Endothelial cell of umbilical vein (primary cell): ENCODE data around the gene TARS2. TPM values are rescaled to one million over a fixed set of nuclear protein-coding genes. Genes with fewer than 3 reads are reported as not detected.

Experiments
- Bru-seq: library from RNA; stranded (reverse); fragments of 400-500 nt; gene quantifications from one replicate; lab custom pipeline; 2021; lab: Mats Ljungman, UMichigan
- BruChase-seq, 2 experiments: library from RNA; stranded (reverse); fragments of 400-500 nt; gene quantifications; one replicate each; lab custom pipeline; 2021; lab: Mats Ljungman, UMichigan
- BruUV-seq: library from RNA; stranded (reverse); fragments of 400-500 nt; replicated peaks from 2 replicates; lab custom pipeline; 2021; lab: Mats Ljungman, UMichigan
- CTCF ChIA-PET: fragments of 300-600, 350-600 bp; sonication (Branson Sonifier 250); formaldehyde crosslinking; loops from one replicate; lab custom pipeline; 2021; ENCODE audit warnings: antibody characterized with exemption, inconsistent platforms; lab: Charles Lee
- POLR2A ChIA-PET: fragments of 300-600, 350-600 bp; sonication (Branson Sonifier 250); formaldehyde crosslinking; loops from one replicate; lab custom pipeline; 2021; ENCODE audit warnings: antibody characterized with exemption, inconsistent platforms; lab: Charles Lee
- DNase-seq: peaks from one replicate; pipeline ENCODE4 v3.0.0-alpha.2; 2011; ENCODE audit warnings: low read depth, low spot score
- FAIRE-seq: peaks from 2 replicates; lab custom pipeline; 2011; peaks lifted over from hg19 to GRCh38; lab: Jason Lieb, UNC
- H2AFZ ChIP-seq: 2 replicates; pipeline ENCODE4 v1.6.0; 2012; ENCODE audit warnings: low read depth, low read length, control low read depth, inconsistent platforms
- H3K27ac ChIP-seq: 2 replicates; pipeline ENCODE4 v1.5.1; 2011; ENCODE audit warnings: low read depth, mild to moderate bottlenecking, control low read depth, low read length, moderate library complexity; ENCODE audit not compliant: insufficient read depth
- H3K27me3 ChIP-seq, 2 experiments: 2 replicates each; pipeline versions ENCODE4 v1.6.0 to v1.6.1; 2011; ENCODE audit warnings: low read length in 2 of 2, mixed read lengths in 1 of 2; ENCODE audit not compliant: control insufficient read depth in 2 of 2, insufficient read depth in 2 of 2
- H3K36me3 ChIP-seq, 2 experiments: 2 replicates in 1 of 2; 3 replicates in 1 of 2; pipeline ENCODE4 v1.5.1; 2011; ENCODE audit warnings: low read length in 2 of 2, mild to moderate bottlenecking in 1 of 2, moderate library complexity in 1 of 2; ENCODE audit not compliant: control insufficient read depth in 2 of 2, insufficient read depth in 2 of 2; ENCODE audit errors: extremely low read depth in 1 of 2
- H3K4me1 ChIP-seq: 3 replicates; pipeline ENCODE4 v1.5.1; 2011; ENCODE audit warnings: mild to moderate bottlenecking, low read length; ENCODE audit not compliant: control insufficient read depth, insufficient read depth; ENCODE audit errors: extremely low read depth
- H3K4me2 ChIP-seq: 2 replicates; pipeline ENCODE4 v1.6.1; 2011; ENCODE audit warnings: low read length, control low read depth, mixed read lengths; ENCODE audit not compliant: insufficient read depth
- H3K4me3 ChIP-seq, 3 experiments: fragments of 200-600 bp in 1 of 3; sonication (generic), shearing (Covaris generic) in 1 of 3; replicated peaks in 1 of 3; 2 replicates each; pipeline ENCODE4 v1.5.1; 2011 to 2016; ENCODE audit warnings: control low read depth in 3 of 3, low read length in 3 of 3, mild to moderate bottlenecking in 2 of 3, inconsistent platforms in 1 of 3, low read depth in 1 of 3, moderate library complexity in 1 of 3; ENCODE audit not compliant: insufficient read depth in 1 of 3
- H3K79me2 ChIP-seq: 2 replicates; pipeline ENCODE4 v1.6.0; 2012; ENCODE audit warnings: low read length, inconsistent platforms; ENCODE audit not compliant: control insufficient read depth, insufficient read depth
- H3K9ac ChIP-seq: replicated peaks from 2 replicates; pipeline ENCODE3; 2011; ENCODE audit warnings: low read length, control low read depth; ENCODE audit not compliant: insufficient read depth; ENCODE audit errors: extremely low read depth
- H3K9me1 ChIP-seq: replicated peaks from 3 replicates; pipeline ENCODE4 v1.6.0; 2011; ENCODE audit warnings: mild to moderate bottlenecking, low read length; ENCODE audit not compliant: control insufficient read depth, insufficient read depth; ENCODE audit errors: extremely low read depth
- H3K9me3 ChIP-seq: replicated peaks from 2 replicates; pipeline ENCODE4 v1.5.1; 2012; ENCODE audit warnings: low read length, inconsistent platforms; ENCODE audit not compliant: control insufficient read depth, insufficient read depth
- H4K20me1 ChIP-seq: replicated peaks from 2 replicates; pipeline ENCODE3; 2011; ENCODE audit warnings: mild to moderate bottlenecking, low read length; ENCODE audit not compliant: control insufficient read depth, insufficient read depth; ENCODE audit errors: extremely low read depth
- POLR2A ChIP-seq: IDR thresholded peaks from 2 replicates; pipeline ENCODE4 v1.6.1; 2012; ENCODE audit warnings: low read depth, mild to moderate bottlenecking, control low read depth, low read length
- POLR2AphosphoS5 ChIP-seq: IDR thresholded peaks from 2 replicates; pipeline ENCODE4 v1.6.1; 2012; ENCODE audit warnings: low read depth, mild to moderate bottlenecking, control low read depth, low read length, moderate library complexity; ENCODE audit not compliant: insufficient read depth
- dilution Hi-C: fragments of 300-500 bp; cut with MboI; formaldehyde crosslinking; loops from one replicate; pipeline ENCODE4 v1.15.0; 2019; ENCODE audit warnings: low sequenced_read_pairs; ENCODE audit not compliant: extremely low pct_ligation_motif_present
- intact Hi-C: fragments of 100-400 bp; cut with micrococcal nuclease; formaldehyde crosslinking; loops from one replicate; pipeline ENCODE4 v1.10.0; 2022
- long read RNA-seq: library from polyadenylated mRNA; stranded (forward); transcript quantifications from one replicate; pipeline ENCODE4 v2.0.0, GENCODE V29; 2021
- polyA minus RNA-seq, 3 experiments: library from RNA; depleted of rRNA, polyadenylated mRNA; stranded (reverse); fragments of >200 nt; gene quantifications; 1 replicate in 1 of 3; 2 replicates in 2 of 3; pipeline ENCODE4 v1.2.3, GENCODE V29; 2011
- polyA plus RNA-seq, 4 experiments: library from polyadenylated mRNA; depleted of rRNA in 3 of 4; stranded (reverse) in 3 of 4; unstranded in 1 of 4; fragments of >200 nt; gene quantifications; 2 replicates each; pipeline versions ENCODE4 v1.2.1 to v1.2.3, GENCODE V29; 2011 to 2012; ENCODE audit warnings: missing spikeins in 1 of 4
- total RNA-seq: library from RNA; stranded (reverse); gene quantifications from 2 replicates; pipeline ENCODE4 v1.2.3, GENCODE V29; 2021
- TF ChIP-seq, protein P1 (sequence below): IDR thresholded peaks from 2 replicates; pipeline ENCODE4 v1.6.1; 2011; ENCODE audit not compliant: insufficient read depth, insufficient read length
- TF ChIP-seq, protein P2 (sequence below), 2 donors: IDR thresholded peaks; 1 replicate in 1 of 2; 2 replicates in 1 of 2; pipeline ENCODE4 v1.5.1; 2011; ENCODE audit warnings: low read length in 2 of 2, mild to moderate bottlenecking in 2 of 2, moderate library complexity in 2 of 2, control low read depth in 1 of 2, inconsistent platforms in 1 of 2, low read depth in 1 of 2; ENCODE audit not compliant: insufficient read depth in 1 of 2; ENCODE audit errors: extremely low read depth in 1 of 2

Gene TARS2, protein sequence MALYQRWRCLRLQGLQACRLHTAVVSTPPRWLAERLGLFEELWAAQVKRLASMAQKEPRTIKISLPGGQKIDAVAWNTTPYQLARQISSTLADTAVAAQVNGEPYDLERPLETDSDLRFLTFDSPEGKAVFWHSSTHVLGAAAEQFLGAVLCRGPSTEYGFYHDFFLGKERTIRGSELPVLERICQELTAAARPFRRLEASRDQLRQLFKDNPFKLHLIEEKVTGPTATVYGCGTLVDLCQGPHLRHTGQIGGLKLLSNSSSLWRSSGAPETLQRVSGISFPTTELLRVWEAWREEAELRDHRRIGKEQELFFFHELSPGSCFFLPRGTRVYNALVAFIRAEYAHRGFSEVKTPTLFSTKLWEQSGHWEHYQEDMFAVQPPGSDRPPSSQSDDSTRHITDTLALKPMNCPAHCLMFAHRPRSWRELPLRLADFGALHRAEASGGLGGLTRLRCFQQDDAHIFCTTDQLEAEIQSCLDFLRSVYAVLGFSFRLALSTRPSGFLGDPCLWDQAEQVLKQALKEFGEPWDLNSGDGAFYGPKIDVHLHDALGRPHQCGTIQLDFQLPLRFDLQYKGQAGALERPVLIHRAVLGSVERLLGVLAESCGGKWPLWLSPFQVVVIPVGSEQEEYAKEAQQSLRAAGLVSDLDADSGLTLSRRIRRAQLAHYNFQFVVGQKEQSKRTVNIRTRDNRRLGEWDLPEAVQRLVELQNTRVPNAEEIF
- 20.6 and 21.5 TPM in 2 replicates for total RNA-seq
- polyA plus RNA-seq, result 17.9 and 22.0 TPM in 2 replicates
- 15.3 and 15.9 TPM in 2 replicates for polyA plus RNA-seq (2011; cell fraction: cytosol; rRNA removed)
- 19.4 and 37.8 TPM in 2 replicates for polyA plus RNA-seq (2011; cell fraction: nucleus; rRNA removed)
- 12.3 and 12.6 TPM in 2 replicates for polyA plus RNA-seq (2012)
- 15.5 and 16.0 TPM in 2 replicates for polyA minus RNA-seq
- 20.0 TPM for polyA minus RNA-seq (2011; cell fraction: cytosol; rRNA and poly(A)+ RNA removed)
- 8.5 and 14.7 TPM in 2 replicates for polyA minus RNA-seq (2011; cell fraction: nucleus; rRNA and poly(A)+ RNA removed)
- percentile 55 among the genes with signal in this experiment for Bru-seq, nascent RNA
- BruChase-seq, experiment 1, labeled RNA remaining after a 6-hour chase, result percentile 66 among the genes with signal in this experiment
- percentile 50 among the genes with signal in this experiment for BruChase-seq, experiment 2, labeled RNA remaining after a 2-hour chase
- long read RNA-seq, transcript TARS2-204 (18 exons, 2,729 nt), result major isoform, 35 of 74 reads
- long read RNA-seq, transcript TARS2-214 (16 exons, 2,162 nt), result minor isoform, 13 of 74 reads
- long read RNA-seq, partial matches to known transcripts, result 2 of 74 reads
- long read RNA-seq, other reads (novel, unspliced or antisense), result 24 of 74 reads

DNA sequence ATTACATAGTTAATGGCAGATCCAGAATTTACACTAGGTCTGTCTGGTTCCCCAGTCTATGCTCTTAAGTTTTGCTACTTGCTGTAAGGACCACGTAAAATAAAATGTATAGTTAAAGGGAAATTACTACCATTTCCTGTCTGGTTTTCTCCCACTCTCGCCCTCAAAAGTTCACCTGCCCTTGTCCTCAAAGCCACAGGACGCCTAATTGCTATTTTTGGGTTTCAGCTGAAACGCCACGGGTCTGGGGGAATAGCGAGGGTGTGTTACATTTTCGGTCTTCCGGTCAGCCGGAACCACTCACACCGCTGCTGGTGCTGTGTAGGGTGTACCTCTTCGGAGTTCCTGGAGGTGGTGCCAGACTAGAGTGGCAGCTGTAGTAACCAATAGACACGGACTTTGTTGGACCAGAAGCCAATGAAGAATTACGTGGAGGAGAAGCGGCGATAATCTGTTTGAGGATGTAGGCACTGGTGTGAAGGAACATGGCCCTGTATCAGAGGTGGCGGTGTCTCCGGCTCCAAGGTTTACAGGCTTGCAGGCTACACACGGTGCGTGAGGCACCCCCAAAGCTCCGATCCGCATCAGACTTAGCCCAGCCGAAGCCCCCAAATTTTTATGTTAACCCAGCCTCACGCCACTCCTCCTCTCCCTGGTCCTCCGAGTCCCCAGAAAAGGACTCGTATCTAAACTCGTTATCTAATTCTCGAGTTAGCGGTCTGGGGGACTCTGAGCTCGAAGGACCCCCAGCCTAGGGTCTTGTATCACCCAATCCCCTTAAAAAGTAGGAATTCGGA is at the start of gene TARS2:
TARS2 (plus strand) TSS at position 454 of the 797 bp plus-strand sequence; CDS start at position 486, 32 bp downstream.
- H2AFZ ChIP-seq, result peak within 1 kb of the TSS; percentile 94
- H3K4me3 ChIP-seq, result peak within 1 kb of the TSS; percentile 53 to 81 (median 65)
- TF ChIP-seq POLR2A, result peak; percentile 84
- TF ChIP-seq, protein P1, sequence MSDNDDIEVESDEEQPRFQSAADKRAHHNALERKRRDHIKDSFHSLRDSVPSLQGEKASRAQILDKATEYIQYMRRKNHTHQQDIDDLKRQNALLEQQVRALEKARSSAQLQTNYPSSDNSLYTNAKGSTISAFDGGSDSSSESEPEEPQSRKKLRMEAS, result no peak
- peak; percentile 78 for TF ChIP-seq POLR2AphosphoS5
- TF ChIP-seq, protein P2, sequence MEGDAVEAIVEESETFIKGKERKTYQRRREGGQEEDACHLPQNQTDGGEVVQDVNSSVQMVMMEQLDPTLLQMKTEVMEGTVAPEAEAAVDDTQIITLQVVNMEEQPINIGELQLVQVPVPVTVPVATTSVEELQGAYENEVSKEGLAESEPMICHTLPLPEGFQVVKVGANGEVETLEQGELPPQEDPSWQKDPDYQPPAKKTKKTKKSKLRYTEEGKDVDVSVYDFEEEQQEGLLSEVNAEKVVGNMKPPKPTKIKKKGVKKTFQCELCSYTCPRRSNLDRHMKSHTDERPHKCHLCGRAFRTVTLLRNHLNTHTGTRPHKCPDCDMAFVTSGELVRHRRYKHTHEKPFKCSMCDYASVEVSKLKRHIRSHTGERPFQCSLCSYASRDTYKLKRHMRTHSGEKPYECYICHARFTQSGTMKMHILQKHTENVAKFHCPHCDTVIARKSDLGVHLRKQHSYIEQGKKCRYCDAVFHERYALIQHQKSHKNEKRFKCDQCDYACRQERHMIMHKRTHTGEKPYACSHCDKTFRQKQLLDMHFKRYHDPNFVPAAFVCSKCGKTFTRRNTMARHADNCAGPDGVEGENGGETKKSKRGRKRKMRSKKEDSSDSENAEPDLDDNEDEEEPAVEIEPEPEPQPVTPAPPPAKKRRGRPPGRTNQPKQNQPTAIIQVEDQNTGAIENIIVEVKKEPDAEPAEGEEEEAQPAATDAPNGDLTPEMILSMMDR (IDR thresholded peaks at IDR 0.05; ENCODE audit: extremely low read depth in 1 of 2, insufficient read depth in 1 of 2, low read depth in 1 of 2, low read length in 2 of 2), result no peak
- intact Hi-C loops, result loop anchor here (1.0 to 2.0 kb wide), 4 partner anchors 21 to 72 kb away; partner anchors contain the start of genes ECM1 and FALEC
- H3K79me2 ChIP-seq, result no peaks in the 10 kb centered on the region
- H3K9ac ChIP-seq, result peak within 1 kb of the TSS; percentile 75
- no peaks in the 10 kb centered on the region for H3K27me3 ChIP-seq
- DNase-seq (peak; percentile 99), FAIRE-seq (peak; percentile 97)
- peak within 1 kb of the TSS; percentile 63 for H3K27ac ChIP-seq
- no peaks in the 10 kb centered on the region for H3K9me1 ChIP-seq
- peak within 1 kb of the TSS; percentile 87 for H3K4me2 ChIP-seq
- no peaks in the 10 kb centered on the region for H3K9me3 ChIP-seq
- H3K4me1 ChIP-seq, result peaks cover 7% of the 10 kb centered on the region
- POLR2A ChIA-PET, result interaction anchor here (0.6 kb wide), 1 partner anchor 183 kb away, joined by 8 read pairs; no protein-coding TSS in a partner anchor
- H3K36me3 ChIP-seq, result peaks cover 3 to 7% of the 10 kb centered on the region in 2 experiments
- dilution Hi-C loops, result no loop called here
- CTCF ChIA-PET, result interaction anchor here (1.1 to 1.2 kb wide), 2 partner anchors 29 to 45 kb away, joined by 3 to 8 read pairs; partner anchors contain the start of gene FALEC
- BruUV-seq, result TSS peak; percentile 76
- H4K20me1 ChIP-seq, result no peaks in the 10 kb centered on the region
